ENCODE data around the gene THRA. TPM values are rescaled to one million over a fixed set of nuclear protein-coding genes. Genes with fewer than 3 reads are reported as not detected.
A peak's percentile ranks its signal among the peaks of the same experiment; 100 is the strongest.

The THRA gene
- total RNA-seq, 1 donor from 2014 or later, result 74.7 TPM

- DNase-seq (ENCODE audit: low spot score), result peak; percentile 93
These were observed 48.7 kb downstream of the THRA start for GRCh38 chr17:40111221-40112128.

GRCh38 chr17:40112191-40112711, 49.5 kb downstream of the THRA start:
- DNase-seq (ENCODE audit: low spot score), result no peak

GRCh38 chr17:40112718-40113109, 49.9 kb downstream of the THRA start:
- DNase-seq (ENCODE audit: low spot score), result peak; percentile 57

GRCh38 chr17:40113110-40113906, 50.5 kb downstream of the THRA start:
- peak; percentile 92 for DNase-seq (ENCODE audit: low spot score)

- no peak for DNase-seq (ENCODE audit: low spot score)
These were observed 51.1 kb downstream of the THRA start for GRCh38 chr17:40113907-40114245.

GRCh38 chr17:40115101-40115436, 52.3 kb downstream of the THRA start:
- no peak for DNase-seq (ENCODE audit: low spot score)

GRCh38 chr17:40121181-40122135, 58.7 kb downstream of the THRA start, which contains the start of gene MSL1:
MSL1 (plus strand) TSS chr17:40121971; CDS start chr17:40122613, 642 bp downstream.
- peak; percentile 97 for DNase-seq (ENCODE audit: low spot score)

- peak; percentile 89 for DNase-seq (ENCODE audit: low spot score)
These were observed 59.6 kb downstream of the THRA start for GRCh38 chr17:40122136-40122998.

- peak; percentile 89 for DNase-seq (ENCODE audit: low spot score)
These were observed 60.4 kb downstream of the THRA start for GRCh38 chr17:40122999-40123810.

GRCh38 chr17:40123811-40124114, 61.0 kb downstream of the THRA start:
- no peak for DNase-seq (ENCODE audit: low spot score)

- no peak for DNase-seq (ENCODE audit: low spot score)
These were observed 61.7 kb downstream of the THRA start for GRCh38 chr17:40124279-40125141.

GRCh38 chr17:40129498-40129897, 66.7 kb downstream of the THRA start:
- DNase-seq (ENCODE audit: low spot score), result no peak

GRCh38 chr17:40130352-40131042, 67.7 kb downstream of the THRA start:
- DNase-seq (ENCODE audit: low spot score), result no peak

- no peak for DNase-seq (ENCODE audit: low spot score)
These were observed 71.4 kb downstream of the THRA start for GRCh38 chr17:40134184-40134583.

GRCh38 chr17:40135817-40136216, 73.1 kb downstream of the THRA start:
- DNase-seq (ENCODE audit: low spot score), result no peak

GRCh38 chr17:40139566-40140058, 76.8 kb downstream of the THRA start:
- DNase-seq (ENCODE audit: low spot score), result no peak

GRCh38 chr17:40143166-40143565, 80.4 kb downstream of the THRA start:
- peak; percentile 41 for DNase-seq (ENCODE audit: low spot score)
